ENCODE data around the gene CXCL12.

CXCL12 gene

DNA sequence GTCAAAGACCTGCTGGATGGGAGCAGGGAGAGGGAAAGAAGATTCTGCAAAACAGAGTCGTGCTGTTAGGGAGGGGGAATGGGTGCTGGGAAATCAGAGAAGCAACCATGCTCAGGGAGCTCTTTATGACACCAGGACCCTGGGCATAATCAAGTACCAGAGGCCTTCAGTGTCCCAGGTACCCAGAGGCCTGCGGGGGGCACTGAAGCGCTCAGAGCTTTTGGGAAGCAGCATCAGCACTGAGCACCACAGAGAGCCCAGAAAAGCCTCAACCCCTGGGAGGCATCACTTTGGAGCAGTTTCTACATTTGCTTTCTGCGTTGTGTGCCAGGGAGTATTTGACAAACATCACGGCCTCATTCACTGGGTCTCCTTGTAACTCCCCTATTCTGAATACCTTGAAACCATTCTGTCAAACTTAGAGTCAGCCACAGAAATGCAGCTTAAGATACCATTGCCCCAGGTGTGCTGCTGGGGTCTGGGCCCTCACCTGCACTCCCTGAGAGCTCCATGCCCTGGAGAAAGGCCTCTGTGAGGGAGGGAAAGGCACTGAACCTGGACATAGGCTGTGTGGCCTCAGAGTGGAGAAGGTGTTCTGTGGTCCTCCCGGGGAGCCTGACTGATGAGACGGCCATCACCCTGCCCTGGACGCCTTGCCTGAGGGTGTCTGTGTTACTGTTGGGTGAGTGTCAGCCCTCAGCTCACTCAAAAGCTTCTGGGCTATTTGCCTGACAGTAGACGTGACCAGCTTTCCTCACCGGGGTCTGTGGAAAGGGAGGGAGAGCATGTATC lies 37.1 kb downstream of the CXCL12 start:
- H3K27me3 ChIP-seq, result no peaks in the 10 kb centered on the region
- no peak for DNase-seq
- no peaks in the 10 kb centered on the region for H3K4me1 ChIP-seq
- H3K36me3 ChIP-seq, result peaks cover 0 to 7% (median 0%) of the 10 kb centered on the region in 3 donors
- no peaks in the 10 kb centered on the region for H3K9me3 ChIP-seq
- no peak for TF ChIP-seq CTCF (IDR thresholded peaks at IDR 0.05)
- H3K4me3 ChIP-seq, result no peak overlapping the region
- intact Hi-C loops (cut with DNase I; ENCODE audit: low total_unique reads), result no loop called here
- no peak overlapping the region for H3K27ac ChIP-seq

DNA sequence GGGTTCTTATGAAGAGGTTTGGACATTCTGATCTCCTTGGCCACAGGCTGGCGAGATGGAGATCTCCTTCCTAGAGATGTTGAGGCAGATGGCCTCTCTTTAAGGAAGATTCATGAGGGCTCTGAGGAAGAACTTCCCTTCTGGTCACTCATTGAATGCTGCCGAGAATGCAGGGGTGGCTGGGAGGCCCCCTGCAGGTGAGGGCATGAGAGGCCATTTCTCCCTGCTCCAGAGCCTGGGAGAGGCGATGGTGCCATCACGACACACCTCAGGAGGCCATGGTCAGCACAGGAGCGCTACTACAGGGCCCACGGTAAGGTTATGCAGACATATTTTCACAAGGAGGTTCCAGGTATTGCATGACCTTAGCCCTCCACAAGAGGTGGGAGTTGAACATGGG lies 40.2 kb downstream of the CXCL12 start:
- intact Hi-C loops (cut with DNase I; ENCODE audit: low total_unique reads), result no loop called here
- Histone ChIP-seq H3K36me3 (peaks cover 0 to 7% (median 0%) of the 10 kb centered on the region in 3 donors), H3K27me3 (no peaks in the 10 kb centered on the region), H3K9me3 (no peaks in the 10 kb centered on the region), H3K4me3 (no peak overlapping the region), H3K27ac (no peak overlapping the region), H3K4me1 (no peaks in the 10 kb centered on the region)
- TF ChIP-seq CTCF (IDR thresholded peaks at IDR 0.05), result no peak
- no peak for DNase-seq

GRCh38 chr10:44343843-44344242 lies 41.1 kb downstream of the CXCL12 start:
- intact Hi-C loops (cut with DNase I; ENCODE audit: low total_unique reads), result no loop called here
- H3K4me3 ChIP-seq, result no peak overlapping the region
- DNase-seq, result no peak
- no peaks in the 10 kb centered on the region for H3K9me3 ChIP-seq
- no peaks in the 10 kb centered on the region for H3K4me1 ChIP-seq
- TF ChIP-seq CTCF (IDR thresholded peaks at IDR 0.05), result no peak
- no peak overlapping the region for H3K27ac ChIP-seq
- H3K27me3 ChIP-seq, result no peaks in the 10 kb centered on the region
- H3K36me3 ChIP-seq, result peaks cover 0 to 7% (median 0%) of the 10 kb centered on the region in 3 donors

DNA sequence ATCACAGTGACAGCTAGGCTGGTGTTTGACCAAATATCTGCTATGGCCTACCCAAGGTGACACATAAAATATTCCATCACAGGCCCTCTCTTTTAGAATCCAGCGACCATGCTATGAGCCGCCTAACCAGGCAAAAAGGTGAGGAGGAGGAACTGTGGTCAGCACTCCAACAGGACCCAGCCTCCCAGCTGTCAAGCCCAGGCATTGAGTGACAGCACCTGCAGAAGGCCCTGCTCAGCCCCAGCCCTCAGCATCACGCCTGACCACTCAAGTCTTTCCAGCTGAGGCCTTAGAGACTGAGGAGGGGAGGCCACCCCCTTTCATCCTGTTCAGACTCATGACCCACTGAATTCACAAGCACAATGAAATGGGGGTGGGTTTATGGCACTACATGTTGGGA lies 43.0 kb downstream of the CXCL12 start:
- DNase-seq, result no peak
- Histone ChIP-seq H3K4me1 (no peaks in the 10 kb centered on the region), H3K36me3 (peaks cover 0 to 7% (median 0%) of the 10 kb centered on the region in 3 donors), H3K27me3 (no peaks in the 10 kb centered on the region), H3K4me3 (no peak overlapping the region), H3K27ac (no peak overlapping the region), H3K9me3 (no peaks in the 10 kb centered on the region)
- no peak for TF ChIP-seq CTCF (IDR thresholded peaks at IDR 0.05)
- intact Hi-C loops (cut with DNase I; ENCODE audit: low total_unique reads), result no loop called here

- no peak for TF ChIP-seq CTCF (IDR thresholded peaks at IDR 0.05)
- no peaks in the 10 kb centered on the region for H3K4me1 ChIP-seq
- no peaks in the 10 kb centered on the region for H3K27me3 ChIP-seq
- H3K9me3 ChIP-seq, result no peaks in the 10 kb centered on the region
- DNase-seq, result no peak
- H3K4me3 ChIP-seq, result no peak overlapping the region
- no peaks in the 10 kb centered on the region for H3K36me3 ChIP-seq
- intact Hi-C loops (cut with DNase I; ENCODE audit: low total_unique reads), result no loop called here
- H3K27ac ChIP-seq, result no peak overlapping the region
These were observed 44.3 kb downstream of the CXCL12 start for GRCh38 chr10:44340557-44340956.

Measured in tibial artery (tissue), 4 donors.